ENCODE data around the gene JAGN1. TPM values are rescaled to one million over a fixed set of nuclear protein-coding genes. Genes with fewer than 3 reads are reported as not detected.

The JAGN1 gene
- total RNA-seq, 2 donors from 2014 or later: 21.9 to 29.1 TPM

- Mint-ChIP-seq H3K27ac (no peak overlapping the region), H3K27me3 (ENCODE audit: insufficient read depth) (peaks cover 13% of the 10 kb centered on the region), H3K9me3 (no peaks in the 10 kb centered on the region), H3K4me3 (no peak overlapping the region), H3K36me3 (ENCODE audit: low read depth) (no peaks in the 10 kb centered on the region), H3K4me1 (peaks cover 5% of the 10 kb centered on the region)
- no peak overlapping the region for H3K4me3 ChIP-seq (ENCODE audit: low read length)
- DNase-seq: no peak
- no peaks in the 10 kb centered on the region for H3K4me1 ChIP-seq (ENCODE audit: control insufficient read depth, insufficient read depth, low read length)
- TF ChIP-seq CTCF (conservative IDR thresholded peaks at IDR 0.05): no peak
- H3K9ac ChIP-seq (ENCODE audit: extremely low read depth, low read length, poor library complexity, severe bottlenecking): no peak overlapping the region
- 97 to 100% methylated on average over 4 to 8 of the region's 8 CpGs for WGBS, 2 experiments (ENCODE audit: insufficient coverage in 1 of 2, insufficient read length in 1 of 2)
- H3K27me3 ChIP-seq (ENCODE audit: control insufficient read depth, insufficient read depth, low read length, poor library complexity, severe bottlenecking): no peaks in the 10 kb centered on the region
- no peaks in the 10 kb centered on the region for H3K9me3 ChIP-seq (ENCODE audit: control insufficient read depth, low read length)
- no peak overlapping the region for H3K27ac ChIP-seq (ENCODE audit: low read depth, low read length)
- H3K36me3 ChIP-seq (ENCODE audit: control insufficient read depth, insufficient read depth, low read length): no peaks in the 10 kb centered on the region
Measured at GRCh38 chr3:9866639-9867038, 23.8 kb upstream of the JAGN1 start.

- H3K4me1 Mint-ChIP-seq: peaks cover 3% of the 10 kb centered on the region
- no peak overlapping the region for H3K9ac ChIP-seq (ENCODE audit: extremely low read depth, low read length, poor library complexity, severe bottlenecking)
- no peaks in the 10 kb centered on the region for H3K4me1 ChIP-seq (ENCODE audit: control insufficient read depth, insufficient read depth, low read length)
- H3K27ac ChIP-seq (ENCODE audit: low read depth, low read length): no peak overlapping the region
- no peak overlapping the region for H3K4me3 ChIP-seq (ENCODE audit: low read length)
- no peaks in the 10 kb centered on the region for H3K36me3 ChIP-seq (ENCODE audit: control insufficient read depth, insufficient read depth, low read length)
- H3K36me3 Mint-ChIP-seq (ENCODE audit: low read depth): no peaks in the 10 kb centered on the region
- H3K27me3 ChIP-seq (ENCODE audit: control insufficient read depth, insufficient read depth, low read length, poor library complexity, severe bottlenecking): no peaks in the 10 kb centered on the region
- WGBS, 2 experiments (ENCODE audit: insufficient coverage in 1 of 2, insufficient read length in 1 of 2): 92% methylated on average over 11 to 12 of the region's 12 CpGs
- no peak overlapping the region for H3K27ac Mint-ChIP-seq
- no peak for DNase-seq
- H3K9me3 Mint-ChIP-seq: no peaks in the 10 kb centered on the region
- no peak for TF ChIP-seq CTCF (conservative IDR thresholded peaks at IDR 0.05)
- H3K4me3 Mint-ChIP-seq: no peak overlapping the region
- H3K9me3 ChIP-seq (ENCODE audit: control insufficient read depth, low read length): no peaks in the 10 kb centered on the region
- H3K27me3 Mint-ChIP-seq (ENCODE audit: insufficient read depth): peaks cover 10% of the 10 kb centered on the region
Measured at GRCh38 chr3:9867106-9867505, 23.3 kb upstream of the JAGN1 start.

- no peaks in the 10 kb centered on the region for H3K36me3 ChIP-seq (ENCODE audit: control insufficient read depth, insufficient read depth, low read length)
Measured at GRCh38 chr3:9869955-9870354, 20.5 kb upstream of the JAGN1 start.

More at GRCh38 chr3:9869955-9870354, 20.5 kb upstream of the JAGN1 start:
- WGBS, 2 experiments (ENCODE audit: insufficient coverage in 1 of 2, insufficient read length in 1 of 2): 89 to 92% methylated on average over 4 to 5 of the region's 5 CpGs
- Histone ChIP-seq H3K27me3 (ENCODE audit: control insufficient read depth, insufficient read depth, low read length, poor library complexity, severe bottlenecking) (no peaks in the 10 kb centered on the region), H3K4me1 (ENCODE audit: control insufficient read depth, insufficient read depth, low read length) (no peaks in the 10 kb centered on the region), H3K27ac (ENCODE audit: low read depth, low read length) (no peak overlapping the region), H3K9me3 (ENCODE audit: control insufficient read depth, low read length) (no peaks in the 10 kb centered on the region), H3K4me3 (ENCODE audit: low read length) (no peak overlapping the region), H3K9ac (ENCODE audit: extremely low read depth, low read length, poor library complexity, severe bottlenecking) (no peak overlapping the region)
- H3K4me1 Mint-ChIP-seq: no peaks in the 10 kb centered on the region
- no peak for TF ChIP-seq CTCF (conservative IDR thresholded peaks at IDR 0.05)
- H3K9me3 Mint-ChIP-seq: no peaks in the 10 kb centered on the region
- no peaks in the 10 kb centered on the region for H3K36me3 Mint-ChIP-seq (ENCODE audit: low read depth)
- DNase-seq: no peak
- peaks cover 4% of the 10 kb centered on the region for H3K27me3 Mint-ChIP-seq (ENCODE audit: insufficient read depth)
- H3K4me3 Mint-ChIP-seq: no peak overlapping the region
- H3K27ac Mint-ChIP-seq: no peak overlapping the region

All from endodermal cell (in vitro differentiated cells).